Cardiac fibroblast (primary cell): Measurements from ENCODE around the gene ADM5.

Source experiments
- DNase-seq, 2 donors: peaks; one replicate each; pipeline versions ENCODE4 v3.0.0 to v3.0.0-alpha.2; 2010; ENCODE audit warnings: low read depth in 2 of 2
- H3K4me3 ChIP-seq, 2 donors: replicated peaks in 1 of 2; 1 replicate in 1 of 2; 2 replicates in 1 of 2; pipeline ENCODE4 v1.5.1; 2011; ENCODE audit warnings: low read depth in 2 of 2, low read length in 2 of 2, mild to moderate bottlenecking in 2 of 2, moderate library complexity in 1 of 2
- TF ChIP-seq, protein P1 (sequence below): IDR thresholded peaks from one replicate; pipeline ENCODE4 v1.5.1; 2011; ENCODE audit warnings: low read depth, mild to moderate bottlenecking, low read length, inconsistent platforms

The ADM5 gene

DNA sequence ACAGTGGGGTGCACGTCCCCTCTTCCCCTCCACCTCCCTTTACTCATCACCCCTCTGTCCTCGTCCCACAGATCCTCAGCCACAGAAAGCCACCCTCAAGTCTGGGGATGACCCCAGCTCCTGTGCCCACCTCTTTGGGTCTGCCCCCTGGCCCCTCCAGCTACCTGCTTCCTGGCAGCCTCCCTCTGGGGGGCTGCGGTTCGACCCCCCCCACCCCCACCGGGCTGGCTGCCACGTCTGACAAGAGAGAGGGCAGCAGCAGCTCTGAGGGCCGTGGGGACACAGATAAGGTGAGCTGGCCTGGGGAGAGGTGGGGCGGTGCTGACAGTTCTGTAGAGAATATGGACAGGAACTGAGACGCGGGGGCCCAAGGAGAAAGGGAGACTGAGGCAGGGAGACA lies 34.8 kb upstream of the ADM5 start:
- no peak for DNase-seq
- H3K4me3 ChIP-seq: no peak overlapping the region
- TF ChIP-seq, protein P1, sequence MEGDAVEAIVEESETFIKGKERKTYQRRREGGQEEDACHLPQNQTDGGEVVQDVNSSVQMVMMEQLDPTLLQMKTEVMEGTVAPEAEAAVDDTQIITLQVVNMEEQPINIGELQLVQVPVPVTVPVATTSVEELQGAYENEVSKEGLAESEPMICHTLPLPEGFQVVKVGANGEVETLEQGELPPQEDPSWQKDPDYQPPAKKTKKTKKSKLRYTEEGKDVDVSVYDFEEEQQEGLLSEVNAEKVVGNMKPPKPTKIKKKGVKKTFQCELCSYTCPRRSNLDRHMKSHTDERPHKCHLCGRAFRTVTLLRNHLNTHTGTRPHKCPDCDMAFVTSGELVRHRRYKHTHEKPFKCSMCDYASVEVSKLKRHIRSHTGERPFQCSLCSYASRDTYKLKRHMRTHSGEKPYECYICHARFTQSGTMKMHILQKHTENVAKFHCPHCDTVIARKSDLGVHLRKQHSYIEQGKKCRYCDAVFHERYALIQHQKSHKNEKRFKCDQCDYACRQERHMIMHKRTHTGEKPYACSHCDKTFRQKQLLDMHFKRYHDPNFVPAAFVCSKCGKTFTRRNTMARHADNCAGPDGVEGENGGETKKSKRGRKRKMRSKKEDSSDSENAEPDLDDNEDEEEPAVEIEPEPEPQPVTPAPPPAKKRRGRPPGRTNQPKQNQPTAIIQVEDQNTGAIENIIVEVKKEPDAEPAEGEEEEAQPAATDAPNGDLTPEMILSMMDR: no peak

DNA sequence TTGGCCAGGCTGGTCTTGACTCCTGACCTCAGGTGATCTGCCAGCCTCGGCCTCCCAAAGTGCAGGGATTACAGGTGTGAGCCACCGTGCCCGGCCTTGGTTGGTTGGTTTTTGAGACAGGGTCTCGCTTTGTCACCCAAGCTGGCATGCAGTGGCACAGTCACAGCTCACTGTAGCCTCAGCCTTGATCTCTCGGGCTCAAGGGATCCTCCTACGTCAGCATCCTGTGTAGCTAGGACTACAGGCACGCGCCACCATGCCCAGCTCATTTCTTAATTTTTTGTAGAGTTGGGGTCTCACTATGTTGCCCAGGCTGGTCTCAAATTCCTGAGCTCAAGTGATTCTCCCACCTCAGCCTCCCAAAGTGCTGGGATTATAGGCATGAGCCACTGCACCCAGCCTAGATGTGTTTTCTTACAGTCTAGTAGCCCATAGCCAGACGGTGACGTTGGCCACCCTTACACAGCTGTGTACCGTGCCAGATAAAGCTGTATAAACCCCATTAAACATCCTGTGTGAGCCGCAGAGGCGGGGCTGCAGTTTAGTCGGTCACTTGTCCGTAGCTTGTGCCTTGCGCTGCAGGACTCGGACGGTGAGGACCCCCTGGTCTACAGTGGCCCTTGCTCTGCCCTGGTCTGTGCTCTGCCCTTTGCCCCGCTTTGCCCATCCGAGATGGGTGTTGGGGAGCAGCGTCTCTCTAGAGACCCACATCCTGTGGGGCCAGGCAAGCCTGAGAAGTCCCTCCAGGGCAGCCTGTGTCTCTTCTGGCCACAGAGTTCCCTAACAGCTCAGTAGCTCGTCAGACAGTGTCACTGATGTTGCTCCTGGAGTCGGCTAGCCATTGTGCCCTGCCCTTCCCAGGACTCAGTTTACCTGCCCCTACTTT lies 33.6 kb upstream of the ADM5 start:
- no peak for DNase-seq
- TF ChIP-seq, protein P1: no peak
- no peak overlapping the region for H3K4me3 ChIP-seq

DNA sequence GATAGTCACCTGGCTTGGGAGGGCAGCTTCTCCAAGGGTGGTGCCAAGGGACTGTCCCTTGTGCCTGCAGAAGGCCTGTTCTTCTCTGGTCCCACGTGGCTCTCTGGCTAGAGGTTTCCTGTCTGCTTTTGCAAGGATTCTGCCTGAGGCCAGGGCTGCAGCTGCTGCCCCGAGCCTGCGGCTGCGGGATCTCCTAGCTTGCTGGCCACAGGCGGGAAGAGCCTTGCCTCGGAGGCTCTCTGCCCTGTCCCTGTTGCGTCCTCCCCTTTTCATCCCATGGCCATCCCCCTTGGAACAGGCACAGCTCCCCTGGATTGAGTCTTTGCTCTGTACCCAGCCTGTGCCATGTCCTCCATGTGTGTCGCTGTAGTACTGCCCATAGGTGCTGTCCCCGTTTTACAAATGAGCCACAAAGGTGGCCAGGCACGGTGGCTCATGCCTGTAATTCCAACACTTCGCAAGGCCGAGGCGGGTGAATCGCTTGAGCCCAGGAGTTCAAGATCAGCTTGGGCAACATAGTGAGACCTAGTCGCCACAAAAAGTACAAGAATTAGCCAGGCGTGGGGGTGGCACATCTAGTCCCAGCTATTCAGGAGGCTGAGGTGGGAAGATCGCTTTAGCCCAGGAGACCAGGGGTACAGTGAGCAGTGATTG lies 32.8 kb upstream of the ADM5 start:
- TF ChIP-seq, protein P1: no peak
- H3K4me3 ChIP-seq: no peak overlapping the region

DNA sequence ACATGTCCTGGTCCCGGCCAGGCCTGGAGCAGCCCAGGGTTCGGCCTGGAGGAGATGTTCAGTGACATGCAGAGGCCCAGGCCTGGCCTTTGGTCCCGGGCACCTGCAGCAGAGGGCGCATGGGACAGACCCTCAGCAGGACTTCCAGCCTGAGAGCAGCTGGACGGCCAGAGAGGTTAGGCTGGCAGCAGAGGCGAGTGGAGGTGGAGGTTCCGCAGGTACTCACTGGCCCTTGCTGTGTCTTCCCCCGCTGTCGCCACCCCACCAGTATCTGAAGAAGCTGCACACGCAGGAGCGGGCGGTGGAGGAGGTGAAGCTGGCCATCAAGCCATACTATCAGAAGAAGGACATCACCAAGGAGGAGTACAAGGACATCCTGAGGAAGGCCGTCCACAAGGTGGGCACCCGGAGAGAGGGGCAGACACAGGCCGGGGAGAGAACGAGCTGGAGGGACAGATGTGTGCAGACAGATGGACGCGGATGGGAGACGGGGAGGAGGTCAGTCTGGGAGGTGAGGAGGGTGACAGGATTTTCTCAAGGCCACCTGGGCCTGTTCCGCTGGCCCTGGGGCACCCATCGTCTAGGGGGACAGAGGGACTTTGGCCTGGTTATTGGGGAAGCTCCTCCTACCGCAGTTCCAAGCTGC lies 31.8 kb upstream of the ADM5 start:
- TF ChIP-seq, protein P1: no peak

More for the DNA sequence above, 32.8 kb upstream of the ADM5 start:
- DNase-seq: no peak

DNA sequence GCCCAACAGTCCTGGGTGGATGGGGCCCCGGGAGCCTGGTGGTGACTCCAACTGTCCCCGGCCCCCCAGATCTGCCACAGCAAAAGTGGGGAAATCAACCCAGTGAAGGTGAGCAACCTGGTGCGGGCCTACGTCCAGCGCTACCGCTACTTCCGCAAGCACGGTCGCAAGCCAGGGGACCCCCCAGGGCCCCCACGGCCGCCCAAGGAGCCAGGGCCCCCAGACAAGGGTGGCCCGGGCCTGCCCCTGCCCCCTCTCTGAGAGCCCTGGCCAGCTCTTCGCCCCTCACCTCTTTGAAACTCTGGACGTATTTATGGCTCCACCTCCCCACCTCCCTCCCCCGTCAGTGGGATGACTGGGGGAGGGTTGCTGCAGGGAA lies 31.3 kb upstream of the ADM5 start:
- TF ChIP-seq, protein P1: no peak
- no peak for DNase-seq
- H3K4me3 ChIP-seq: no peak overlapping the region

More for the DNA sequence above, 31.8 kb upstream of the ADM5 start:
- no peak overlapping the region for H3K4me3 ChIP-seq
- no peak for DNase-seq

DNA sequence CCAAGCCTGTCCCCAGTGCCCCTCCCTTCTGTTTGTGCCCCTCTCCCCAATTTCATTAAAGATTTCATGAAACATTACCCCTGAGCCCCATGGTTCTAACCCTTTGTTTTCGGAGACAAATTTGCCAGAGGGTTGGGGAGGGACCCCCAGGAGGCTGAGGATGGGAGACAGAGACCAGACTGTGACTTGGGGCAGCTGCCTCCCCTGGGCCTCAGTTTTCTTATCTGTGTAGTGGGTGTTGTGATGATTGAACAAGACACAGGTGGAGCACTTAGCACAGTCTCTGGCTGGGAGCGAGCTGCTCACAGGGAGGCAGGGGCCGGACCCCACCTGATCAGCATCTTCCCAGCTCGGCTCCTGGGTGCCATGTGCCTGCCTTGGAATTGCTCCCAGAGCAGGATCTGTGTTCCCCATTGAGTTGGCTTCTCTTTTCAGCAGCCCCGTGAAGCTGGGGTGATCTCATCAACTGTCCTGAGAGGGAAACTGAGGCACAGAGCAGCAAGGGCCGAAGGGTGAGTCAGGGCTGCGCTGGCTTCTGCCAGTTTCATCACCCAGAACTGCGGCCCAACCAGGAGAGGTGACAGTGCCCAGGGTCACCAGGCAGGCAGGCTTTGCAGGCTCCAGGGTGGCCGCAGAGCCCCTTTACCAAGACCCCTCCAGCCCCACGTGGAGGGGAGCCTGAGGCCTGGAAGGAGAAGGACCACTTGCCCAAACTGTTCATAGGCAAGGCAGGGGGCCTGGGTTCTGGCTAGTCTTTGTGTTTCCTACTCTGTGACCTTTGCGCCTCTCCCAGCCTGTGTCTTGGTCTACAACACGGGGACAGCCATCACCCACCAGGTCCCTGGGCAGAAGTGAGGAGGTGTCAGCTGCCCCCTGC lies 30.6 kb upstream of the ADM5 start:
- no peak for DNase-seq
- TF ChIP-seq, protein P1: no peak
- no peak overlapping the region for H3K4me3 ChIP-seq
